Measurements from ENCODE around the gene GRIA1.

GRIA1 gene

GRCh38 chr5:153552886-153553285 is 62.4 kb downstream of the GRIA1 start:
- FAIRE-seq = no peak

GRCh38 chr5:153555420-153556114 is 65.1 kb downstream of the GRIA1 start:
- no peak for FAIRE-seq

GRCh38 chr5:153558957-153559356 is 68.5 kb downstream of the GRIA1 start:
- FAIRE-seq = no peak

- FAIRE-seq = no peak
Observed at GRCh38 chr5:153559926-153560325, 69.5 kb downstream of the GRIA1 start.

- FAIRE-seq = no peak
Observed at GRCh38 chr5:153562189-153562588, 71.7 kb downstream of the GRIA1 start.

- no peak for FAIRE-seq
Observed at GRCh38 chr5:153565822-153566221, 75.4 kb downstream of the GRIA1 start.

- FAIRE-seq = no peak
Observed at GRCh38 chr5:153569036-153569435, 78.6 kb downstream of the GRIA1 start.

GRCh38 chr5:153571162-153571561 is 80.7 kb downstream of the GRIA1 start:
- no peak for FAIRE-seq

- FAIRE-seq = no peak
Observed at GRCh38 chr5:153572411-153573145, 82.1 kb downstream of the GRIA1 start.

- no peak for FAIRE-seq
Observed at GRCh38 chr5:153573326-153574033, 83.0 kb downstream of the GRIA1 start.

- no peak for FAIRE-seq
Observed at GRCh38 chr5:153584126-153584959, 93.9 kb downstream of the GRIA1 start.

- FAIRE-seq = no peak
Observed at GRCh38 chr5:153584960-153585359, 94.5 kb downstream of the GRIA1 start.

GRCh38 chr5:153585622-153586277 is 95.3 kb downstream of the GRIA1 start:
- FAIRE-seq = no peak

- FAIRE-seq = no peak
Observed at GRCh38 chr5:153592081-153592480, 101.6 kb downstream of the GRIA1 start.

- no peak for FAIRE-seq
Observed at GRCh38 chr5:153594785-153595184, 104.3 kb downstream of the GRIA1 start.

GRCh38 chr5:153598099-153598498 is 107.6 kb downstream of the GRIA1 start:
- no peak for FAIRE-seq

GRCh38 chr5:153601377-153601776 is 110.9 kb downstream of the GRIA1 start:
- no peak for FAIRE-seq

GRCh38 chr5:153605386-153605785 is 114.9 kb downstream of the GRIA1 start:
- FAIRE-seq = no peak

GRCh38 chr5:153610009-153610408 is 119.5 kb downstream of the GRIA1 start:
- no peak for FAIRE-seq

- FAIRE-seq = no peak
Observed at GRCh38 chr5:153610811-153611210, 120.3 kb downstream of the GRIA1 start.

- no peak for FAIRE-seq
Observed at GRCh38 chr5:153613144-153613543, 122.7 kb downstream of the GRIA1 start.

GRCh38 chr5:153613672-153614071 is 123.2 kb downstream of the GRIA1 start:
- no peak for FAIRE-seq
